Ovary (tissue), 3 donors: Measurements from ENCODE around the gene NDUFS5.

Experiments
- CTCF ChIP-seq, 3 donors: fragments of 450-650 bp in 2 of 3; fragments of 200-600 bp in 1 of 3; IDR thresholded peaks; one replicate each; pipeline versions ENCODE4 v1.5.1 to v1.8.0; 2016 to 2022; ENCODE audit warnings: antibody characterized with exemption in 3 of 3, mild to moderate bottlenecking in 1 of 3
- EP300 ChIP-seq: sonication (generic); formaldehyde crosslinking; IDR thresholded peaks from one replicate; pipeline ENCODE4 v1.6.1; 2017; ENCODE audit warnings: antibody characterized with exemption
- POLR2A ChIP-seq: fragments of 450-650 bp; IDR thresholded peaks from one replicate; pipeline ENCODE4 v1.6.1; 2017; ENCODE audit warnings: antibody characterized with exemption, mild to moderate bottlenecking, moderate library complexity
- donor health status: DM: no; HTN: no; CAD: no.

- peak; percentile 20 for TF ChIP-seq POLR2A
- TF ChIP-seq CTCF (IDR thresholded peaks at IDR 0.05) = no peak
- TF ChIP-seq EP300 = no peak
Measured at GRCh38 chr1:39026866-39027507, 837 bp downstream of the NDUFS5 start.
